ENCODE results near the gene PLEKHG3.
"Not testable (repeated sequence)": the region's sequence is repeated elsewhere in the genome, so short reads cannot be mapped to it uniquely, and the experiment has no call there.

- not testable (repeated sequence) for TF ChIP-seq POLR2AphosphoS5 (IDR thresholded peaks at IDR 0.05; ENCODE audit: low read depth, low read length); POLR2A (IDR thresholded peaks at IDR 0.05; ENCODE audit: low read depth, low read length); TAF1 (IDR thresholded peaks at IDR 0.05; ENCODE audit: low read depth, low read length); PAX5 (IDR thresholded peaks at IDR 0.05; ENCODE audit: insufficient read depth, low read length, severe bottlenecking); SPI1 (IDR thresholded peaks at IDR 0.05; ENCODE audit: low read depth, low read length)
Measured at GRCh38 chr14:64658700-64659264, 45.4 kb upstream of the PLEKHG3 start.

All from GM12891 (cell line).